GM12874 (cell line): Measurements from ENCODE around the gene KCNE4.

ENCODE experiments used
- TF ChIP-seq, protein P1 (sequence below): IDR thresholded peaks from 2 replicates; pipeline ENCODE4 v1.5.1; 2011; ENCODE audit warnings: low read depth, mild to moderate bottlenecking, control low read depth, low read length, moderate library complexity; ENCODE audit not compliant: insufficient read depth

KCNE4 gene

GRCh38 chr2:223042284-223042683 is 9.7 kb upstream of the KCNE4 start:
- TF ChIP-seq, protein P1, sequence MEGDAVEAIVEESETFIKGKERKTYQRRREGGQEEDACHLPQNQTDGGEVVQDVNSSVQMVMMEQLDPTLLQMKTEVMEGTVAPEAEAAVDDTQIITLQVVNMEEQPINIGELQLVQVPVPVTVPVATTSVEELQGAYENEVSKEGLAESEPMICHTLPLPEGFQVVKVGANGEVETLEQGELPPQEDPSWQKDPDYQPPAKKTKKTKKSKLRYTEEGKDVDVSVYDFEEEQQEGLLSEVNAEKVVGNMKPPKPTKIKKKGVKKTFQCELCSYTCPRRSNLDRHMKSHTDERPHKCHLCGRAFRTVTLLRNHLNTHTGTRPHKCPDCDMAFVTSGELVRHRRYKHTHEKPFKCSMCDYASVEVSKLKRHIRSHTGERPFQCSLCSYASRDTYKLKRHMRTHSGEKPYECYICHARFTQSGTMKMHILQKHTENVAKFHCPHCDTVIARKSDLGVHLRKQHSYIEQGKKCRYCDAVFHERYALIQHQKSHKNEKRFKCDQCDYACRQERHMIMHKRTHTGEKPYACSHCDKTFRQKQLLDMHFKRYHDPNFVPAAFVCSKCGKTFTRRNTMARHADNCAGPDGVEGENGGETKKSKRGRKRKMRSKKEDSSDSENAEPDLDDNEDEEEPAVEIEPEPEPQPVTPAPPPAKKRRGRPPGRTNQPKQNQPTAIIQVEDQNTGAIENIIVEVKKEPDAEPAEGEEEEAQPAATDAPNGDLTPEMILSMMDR: no peak

GRCh38 chr2:223042704-223043118 is 9.3 kb upstream of the KCNE4 start:
- TF ChIP-seq, protein P1: no peak

DNA sequence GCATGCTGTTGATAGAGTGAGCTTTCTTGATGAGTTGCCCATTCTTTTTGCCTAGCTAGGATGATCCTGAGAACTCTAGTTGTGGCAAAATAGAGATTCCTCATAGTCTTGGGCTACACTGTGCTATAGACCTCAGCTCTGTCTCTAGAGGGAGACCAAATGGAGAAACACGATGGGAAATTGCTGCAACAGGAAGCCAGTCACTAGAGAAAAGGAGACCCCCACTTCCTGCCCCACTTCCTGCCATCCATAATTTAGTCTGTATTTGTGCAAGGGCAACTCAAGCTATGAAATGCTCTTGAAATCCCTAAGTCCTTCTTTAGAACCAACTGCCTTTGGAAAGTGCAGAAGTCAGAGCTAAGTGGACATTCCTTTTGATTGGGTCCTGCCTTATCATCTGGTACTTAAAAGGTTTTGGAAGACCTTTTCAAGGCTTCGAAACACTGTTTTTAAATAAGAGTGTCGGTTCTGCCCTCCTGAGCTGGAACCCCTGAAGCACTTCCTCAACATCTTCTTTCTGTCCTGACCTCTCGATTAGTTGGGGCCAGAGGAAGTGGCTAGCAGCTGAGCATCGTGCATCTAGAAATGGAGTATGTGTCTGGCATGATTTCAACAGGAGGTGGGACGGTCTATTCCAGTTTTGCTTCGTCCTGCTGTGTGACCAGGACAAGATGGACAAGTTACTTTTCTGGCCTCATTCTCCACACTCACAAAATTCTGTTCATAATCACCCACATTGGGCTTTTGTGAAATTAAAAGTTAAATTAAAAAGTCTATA is 8.6 kb upstream of the KCNE4 start:
- TF ChIP-seq, protein P1: no peak

DNA sequence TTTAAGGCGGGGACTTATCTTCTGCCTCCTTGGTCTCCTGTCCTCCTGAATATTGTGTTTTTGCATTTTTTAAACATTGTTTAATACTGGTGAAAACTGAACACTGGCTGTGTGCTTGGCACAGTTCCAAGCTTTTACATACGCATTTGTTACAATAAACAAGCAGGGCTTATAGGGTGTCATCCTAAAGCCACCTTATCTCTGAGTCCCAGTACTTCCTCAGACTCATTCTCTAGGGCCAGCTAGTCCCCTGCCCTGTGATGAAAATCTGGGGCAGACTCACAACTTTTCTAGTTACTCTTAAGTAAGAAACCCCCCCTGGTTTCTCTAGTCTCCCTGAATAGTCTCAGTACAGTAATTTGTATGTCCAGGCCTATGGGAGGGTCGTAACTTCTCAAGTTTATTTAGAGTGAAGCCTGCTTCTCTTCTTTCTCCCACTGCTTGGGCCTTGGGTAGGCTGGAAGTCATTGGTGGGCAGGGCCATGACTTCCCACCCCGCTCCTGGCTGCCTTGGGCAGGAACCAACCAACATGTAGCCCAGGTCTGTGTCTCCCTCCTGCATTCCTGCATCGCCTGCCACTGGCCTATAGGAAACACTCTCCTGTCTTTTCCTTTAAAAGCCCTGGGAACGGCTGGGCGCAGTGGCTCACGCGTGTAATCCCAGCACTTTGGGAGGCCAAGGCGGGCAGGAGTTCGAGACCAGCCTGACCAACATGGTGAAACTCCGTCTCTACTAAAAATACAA is 7.7 kb upstream of the KCNE4 start:
- TF ChIP-seq, protein P1: no peak

DNA sequence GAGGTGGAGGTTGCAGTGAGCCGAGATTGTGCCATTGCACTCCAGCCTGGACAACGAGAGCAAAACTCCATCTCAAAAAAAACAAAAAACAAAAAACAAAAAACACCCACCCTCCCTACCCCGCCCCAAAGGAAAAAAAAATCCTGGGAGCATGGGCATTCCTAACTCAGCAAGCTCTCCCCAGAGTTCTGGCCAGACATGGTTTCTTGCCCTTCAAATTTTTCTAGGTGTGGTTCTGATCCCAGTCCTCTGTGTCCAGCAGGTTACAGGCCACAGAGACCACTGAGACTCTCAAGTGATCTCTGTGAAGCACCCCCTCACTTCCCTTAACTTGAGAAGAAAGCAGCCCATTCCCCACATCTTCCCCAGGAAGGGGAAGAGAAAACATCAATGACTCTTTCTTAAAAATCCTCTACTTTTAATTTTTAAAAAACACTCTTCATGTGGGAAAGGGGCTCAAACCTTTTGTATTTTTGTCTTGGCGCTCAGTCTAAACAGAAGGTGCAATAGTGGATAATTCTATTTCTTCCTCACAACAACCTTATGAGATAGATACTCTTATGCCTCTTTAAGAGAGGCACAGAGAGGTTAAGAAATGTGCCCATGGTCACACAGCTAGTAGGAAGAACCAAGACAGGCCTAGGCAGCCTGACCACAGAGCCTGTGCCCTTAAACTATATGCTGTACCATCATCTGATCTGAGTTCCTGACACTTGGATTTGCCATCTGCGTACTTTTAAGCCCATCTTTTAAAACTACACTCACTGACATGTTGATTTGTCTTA is 6.9 kb upstream of the KCNE4 start:
- TF ChIP-seq, protein P1: no peak

DNA sequence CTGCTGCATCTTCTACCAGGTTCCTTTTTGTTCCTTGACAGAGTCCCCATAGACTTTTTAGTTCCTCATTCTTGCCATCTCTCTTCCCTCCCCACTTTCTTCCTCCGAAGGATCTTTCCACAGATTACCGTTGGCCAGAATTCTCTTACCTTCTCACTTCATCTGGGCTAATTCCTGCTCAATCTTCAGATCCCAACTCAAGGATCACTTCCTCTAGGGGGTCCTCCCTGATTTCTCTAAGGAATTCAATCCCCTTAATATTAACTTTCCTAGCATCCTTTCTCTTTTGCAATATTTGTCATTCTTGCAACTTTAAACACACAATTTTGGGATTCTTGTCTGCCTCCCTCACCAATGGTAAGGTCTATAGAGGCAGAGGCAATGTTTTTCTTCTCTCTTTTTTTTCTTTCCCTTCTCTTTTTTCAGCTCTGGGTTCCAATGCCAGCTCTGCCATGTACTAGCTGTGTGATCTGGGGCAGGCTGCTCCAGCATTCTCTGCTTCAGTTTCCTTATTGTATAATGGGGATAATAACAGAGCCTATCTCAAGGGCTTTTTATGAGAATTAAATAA is 5.4 kb upstream of the KCNE4 start:
- TF ChIP-seq, protein P1: no peak

- TF ChIP-seq, protein P1: no peak
Observed at GRCh38 chr2:223047260-223047761, 4.7 kb upstream of the KCNE4 start.
